SH-SY5Y (cell line): ENCODE data around the gene LRTM2.

Source experiments
- GATA2 ChIP-seq: IDR thresholded peaks from 2 replicates; pipeline ENCODE4 v1.6.1; 2011; ENCODE audit warnings: mild to moderate bottlenecking, low read depth, low read length
- GATA3 ChIP-seq: IDR thresholded peaks from 2 replicates; pipeline ENCODE4 v1.6.1; 2011; ENCODE audit warnings: low read depth, mild to moderate bottlenecking, low read length, moderate library complexity

The LRTM2 gene

DNA sequence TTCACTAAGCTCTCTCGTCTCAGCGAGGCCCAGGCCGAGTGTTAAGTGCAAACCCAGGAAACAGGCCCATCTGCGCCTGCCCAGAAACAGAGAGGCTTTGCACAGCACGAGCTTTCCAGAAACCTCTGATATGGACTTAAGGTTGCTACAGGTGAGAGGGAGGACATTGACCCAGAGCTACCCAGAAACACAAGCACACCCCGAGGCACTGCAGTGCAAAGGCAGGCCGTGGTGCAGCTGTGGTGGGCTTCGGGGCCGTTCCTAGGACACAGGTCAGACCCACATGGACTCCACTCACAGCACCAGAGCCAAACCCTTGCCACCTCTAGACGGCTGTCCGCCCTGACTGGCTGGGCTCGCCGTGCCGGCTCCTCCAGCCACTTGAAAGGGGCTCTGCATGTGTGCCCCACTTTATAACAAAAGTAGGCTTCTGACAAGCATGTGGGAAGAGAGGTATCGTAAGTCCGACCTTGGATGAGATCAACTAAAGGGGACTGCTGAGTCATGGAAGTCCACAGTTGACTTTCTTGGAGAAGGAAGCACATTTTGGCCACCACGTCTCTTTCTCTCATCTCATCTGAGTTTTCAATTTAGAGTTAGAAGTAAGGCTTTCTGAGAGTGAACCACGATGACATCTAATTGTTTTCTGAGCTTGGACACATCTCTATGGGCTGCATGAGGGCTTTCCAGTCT is 59.9 kb downstream of the LRTM2 start:
- TF ChIP-seq GATA3: no peak
- TF ChIP-seq GATA2: no peak

DNA sequence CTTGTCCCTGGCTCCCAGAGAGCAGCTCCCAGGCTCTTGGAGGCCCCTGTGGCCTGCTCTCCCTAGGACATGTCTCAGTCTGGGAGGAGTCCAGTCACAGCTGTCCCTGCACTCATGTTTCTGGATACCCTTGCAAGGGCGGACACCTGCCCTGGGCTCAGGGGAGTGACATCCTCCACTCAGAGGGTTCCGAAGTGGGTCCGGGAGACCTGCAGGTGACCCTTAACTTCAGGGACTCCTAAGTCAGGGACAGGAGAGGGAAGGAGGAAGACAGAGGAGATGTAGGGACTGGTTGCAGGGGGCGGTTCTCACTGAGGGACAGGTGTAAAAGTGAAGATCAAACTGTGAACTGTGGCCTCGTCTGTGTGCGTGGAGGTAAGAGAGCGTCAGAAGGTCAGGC is 60.5 kb downstream of the LRTM2 start:
- TF ChIP-seq GATA2: no peak
- TF ChIP-seq GATA3: no peak

DNA sequence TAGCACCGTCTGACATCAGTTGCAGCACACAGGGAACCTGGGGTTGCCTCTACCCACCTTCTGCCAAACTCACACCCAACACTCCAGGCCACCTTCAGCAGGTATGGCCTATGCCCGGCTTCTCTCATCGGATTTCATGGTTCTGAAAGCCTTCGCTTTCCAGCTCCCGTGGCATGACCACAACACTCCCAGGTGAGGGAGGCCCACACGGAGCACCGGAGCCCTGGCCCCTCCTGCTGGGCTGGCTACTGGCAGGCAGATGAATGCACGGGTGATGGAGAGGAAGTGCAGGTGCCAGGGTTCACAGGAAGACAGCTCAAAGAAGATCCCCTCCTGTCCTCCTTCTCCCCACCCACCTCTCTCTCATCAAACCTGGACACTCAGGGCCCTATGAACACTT is 60.9 kb downstream of the LRTM2 start:
- no peak for TF ChIP-seq GATA2

DNA sequence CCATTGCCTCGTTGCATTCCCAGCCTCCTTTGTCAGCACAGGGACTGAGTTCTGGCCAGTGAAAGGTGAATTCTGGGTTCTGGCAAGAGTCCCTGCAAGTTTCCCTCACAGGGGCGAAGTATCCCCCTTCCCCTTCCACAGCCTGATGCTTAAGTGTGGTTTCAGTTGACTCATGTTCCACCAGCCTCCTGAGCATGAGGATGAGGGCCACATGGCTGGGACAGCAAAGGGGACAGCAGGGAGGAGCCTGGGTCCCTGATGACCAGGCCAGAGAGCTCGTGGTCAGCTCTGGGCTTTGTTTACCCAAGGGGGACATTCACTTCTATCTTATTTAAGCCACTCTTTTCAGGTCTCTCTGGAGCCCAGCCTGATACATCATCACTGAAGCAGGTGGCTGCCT is 61.6 kb downstream of the LRTM2 start:
- TF ChIP-seq GATA3 (no peak), GATA2 (no peak)

DNA sequence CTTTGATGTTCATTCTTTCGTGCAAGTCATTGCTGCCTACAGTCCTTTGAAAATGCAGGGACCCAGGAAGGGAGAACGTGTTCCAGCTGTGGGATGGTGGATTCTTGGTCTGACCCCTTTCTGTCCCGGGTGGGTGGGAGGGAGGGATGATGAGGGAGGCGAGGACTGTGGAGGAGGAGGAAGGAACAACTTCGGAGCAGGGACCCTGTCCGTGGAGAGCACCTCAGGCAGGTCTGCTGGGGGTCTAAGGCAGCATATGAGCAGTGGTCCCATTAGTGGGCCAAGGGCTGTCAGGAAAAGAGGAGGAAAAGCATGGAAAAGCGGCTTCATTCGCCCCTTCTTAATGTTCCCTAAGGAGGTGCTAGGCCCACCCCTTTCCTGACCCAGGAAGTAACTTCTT is 62.0 kb downstream of the LRTM2 start:
- TF ChIP-seq GATA2: no peak
- no peak for TF ChIP-seq GATA3

DNA sequence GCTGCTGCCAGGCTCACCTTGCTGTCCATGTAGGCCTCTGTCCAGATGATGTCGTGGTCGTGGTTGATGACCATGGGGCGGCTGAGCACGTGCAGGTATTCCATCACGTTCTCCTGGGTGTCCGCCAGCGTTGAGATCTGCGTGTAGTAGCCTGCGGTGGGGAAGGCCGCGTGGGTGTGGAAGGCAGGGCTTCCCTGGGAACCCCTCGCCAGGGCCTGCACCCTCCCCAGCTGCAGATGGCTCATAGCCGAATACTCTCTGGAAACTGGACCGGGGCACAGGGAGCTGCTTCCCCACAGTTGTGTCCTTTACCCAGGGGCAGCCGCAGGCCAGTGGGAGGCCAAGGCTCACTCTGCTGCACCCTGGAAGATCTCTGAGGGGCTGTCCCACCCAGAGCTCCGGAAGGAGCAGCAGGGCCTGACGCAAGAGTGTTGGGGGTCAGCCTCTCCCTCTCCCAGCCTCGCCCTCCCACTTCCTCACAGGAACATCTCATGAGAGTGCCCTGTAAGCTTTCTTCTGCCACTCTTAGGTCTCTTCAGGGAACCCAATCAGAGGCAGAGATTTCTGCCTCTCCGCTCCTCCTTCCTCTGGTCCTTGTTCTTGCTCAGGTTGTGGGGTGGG is 62.6 kb downstream of the LRTM2 start:
- TF ChIP-seq GATA2 (no peak), GATA3 (no peak)

DNA sequence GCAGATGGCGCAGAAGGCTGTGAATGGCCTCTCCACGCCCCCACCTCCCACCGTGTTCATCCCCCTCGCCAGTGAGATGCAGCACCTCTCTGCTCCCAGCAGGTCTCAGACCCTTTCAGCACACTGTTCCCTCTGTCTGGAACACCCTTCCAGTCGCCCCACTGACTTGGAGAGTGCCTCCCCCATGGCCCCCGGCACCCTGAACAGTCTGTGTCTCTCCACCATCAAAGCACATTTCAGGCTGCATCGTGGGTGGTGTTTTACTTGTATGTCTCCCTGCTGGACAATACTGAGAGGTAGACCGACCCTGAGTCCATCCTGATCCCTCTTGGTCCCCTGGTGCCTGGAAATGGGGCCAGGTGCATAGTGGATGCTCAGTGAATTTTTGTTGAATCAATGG is 63.1 kb downstream of the LRTM2 start:
- TF ChIP-seq GATA3 (no peak), GATA2 (no peak)

DNA sequence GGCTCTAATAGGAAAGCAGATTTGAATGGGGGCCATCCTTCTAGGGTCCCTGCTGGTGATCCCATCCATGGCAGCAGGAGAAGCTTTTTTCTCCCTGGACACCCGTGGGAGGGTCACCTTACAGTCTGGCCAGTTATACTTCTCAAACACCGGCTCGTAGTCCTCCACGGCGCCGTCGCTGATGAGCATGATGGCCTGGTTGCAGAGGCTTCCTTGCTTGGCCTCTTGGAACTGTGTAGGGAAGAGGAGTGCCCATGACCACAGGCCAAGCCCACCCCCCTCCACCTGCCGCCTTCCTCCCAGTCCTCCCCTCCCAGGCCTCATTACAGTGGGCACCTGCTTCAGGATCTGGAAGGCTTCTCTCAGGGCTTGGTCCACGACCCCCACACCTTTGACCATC is 64.3 kb downstream of the LRTM2 start:
- TF ChIP-seq GATA2 (no peak), GATA3 (no peak)

DNA sequence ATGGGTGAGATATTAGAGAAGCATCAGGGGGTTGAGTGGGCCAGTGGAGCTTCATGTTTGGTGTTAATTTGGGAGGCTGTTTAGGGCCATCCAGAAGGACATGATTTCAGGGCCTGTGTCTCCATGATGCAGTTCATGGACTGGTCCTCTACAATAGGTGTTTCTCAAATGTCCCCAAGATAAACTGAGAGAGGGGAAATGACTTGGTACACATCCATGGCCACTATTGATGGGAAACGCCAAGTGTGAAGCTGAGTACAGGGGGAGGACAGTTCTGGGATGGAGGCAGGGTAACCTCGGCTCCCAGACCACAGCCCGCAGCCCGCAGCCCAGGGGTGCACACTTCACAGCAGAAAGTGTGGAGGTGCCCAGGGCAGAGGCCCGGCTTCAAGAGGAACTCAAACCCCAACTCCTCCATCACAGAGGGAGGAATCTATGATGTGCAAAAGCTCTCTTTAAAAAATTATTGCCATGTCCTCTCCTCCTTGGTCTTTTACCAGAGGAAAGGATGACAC is 64.8 kb downstream of the LRTM2 start:
- TF ChIP-seq GATA3 (no peak), GATA2 (no peak)

DNA sequence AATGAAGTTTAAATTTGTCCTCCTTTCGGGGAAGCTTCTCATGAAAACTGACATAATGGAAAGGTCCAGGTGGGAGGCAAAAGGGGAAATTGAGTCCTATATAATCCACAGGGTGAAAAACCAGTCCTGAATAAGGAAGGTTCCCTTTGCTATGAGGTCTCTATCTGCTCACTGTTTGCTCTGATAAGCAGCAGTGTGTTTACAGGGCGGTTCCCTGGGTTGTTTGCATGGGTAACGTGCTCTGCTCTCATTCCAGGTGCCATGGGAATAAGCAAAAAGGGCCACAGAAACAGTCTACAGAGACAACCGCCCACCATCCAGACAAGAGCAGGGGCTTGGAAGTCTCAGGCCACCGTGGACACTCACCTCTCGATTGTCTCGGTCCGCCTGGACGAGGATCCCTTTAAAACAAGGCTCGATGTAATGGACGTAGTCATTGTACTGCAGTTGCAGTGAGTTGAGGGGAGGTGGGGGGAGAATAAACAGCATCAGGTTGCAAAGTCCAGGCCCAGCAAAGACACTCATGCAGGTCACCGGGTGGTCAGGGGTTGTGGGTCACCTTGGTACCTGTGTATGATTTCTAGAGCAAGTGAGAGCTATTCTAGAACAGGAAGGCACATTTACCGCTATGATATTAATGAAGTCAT is 65.4 kb downstream of the LRTM2 start:
- TF ChIP-seq GATA2 (no peak), GATA3 (no peak)
